H1 (cell line): ENCODE results near the gene TAPBPL. TPM values are rescaled to one million over a fixed set of nuclear protein-coding genes. Genes with fewer than 3 reads are reported as not detected.

ENCODE experiments used
- CTCF ChIA-PET: fragments of 300-600 bp; sonication (Branson Sonifier 250); formaldehyde crosslinking; loops from one replicate; lab custom pipeline; 2021; ENCODE audit not compliant: partially characterized antibody; lab: Charles Lee
- POLR2A ChIA-PET: fragments of 300-600 bp; sonication (Branson Sonifier 250); formaldehyde crosslinking; loops from one replicate; lab custom pipeline; 2021; ENCODE audit warnings: inconsistent platforms; ENCODE audit not compliant: partially characterized antibody; lab: Charles Lee
- DNase-seq, 2 experiments: peaks; one replicate each; pipeline versions ENCODE4 v3.0.0 to v3.0.0-alpha.2; 2010 to 2022; ENCODE audit warnings: low spot score in 2 of 2, low read depth in 1 of 2, mixed read lengths in 1 of 2
- FAIRE-seq: peaks from 2 replicates; lab custom pipeline; 2011; peaks lifted over from hg19 to GRCh38; lab: Jason Lieb, UNC
- H2AFZ ChIP-seq: 2 replicates; pipeline ENCODE4 v1.8.1; 2012; ENCODE audit warnings: low read length, inconsistent platforms
- H2AK5ac ChIP-seq: 2 replicates; pipeline ENCODE4 v1.6.1; 2013; ENCODE audit warnings: low read depth, low read length
- H2BK120ac ChIP-seq: replicated peaks from 2 replicates; pipeline ENCODE3; 2013; ENCODE audit warnings: low read depth, low read length, inconsistent platforms
- H2BK12ac ChIP-seq: 2 replicates; pipeline ENCODE4 v1.6.1; 2013; ENCODE audit warnings: low read depth, low read length
- H2BK15ac ChIP-seq: 2 replicates; pipeline ENCODE4 v1.6.1; 2013; ENCODE audit warnings: low read length
- H2BK20ac ChIP-seq: 2 replicates; pipeline ENCODE4 v1.6.1; 2013; ENCODE audit warnings: low read length
- H2BK5ac ChIP-seq: 2 replicates; pipeline ENCODE4 v1.6.1; 2013; ENCODE audit warnings: low read depth, low read length
- H3K14ac ChIP-seq: 2 replicates; pipeline ENCODE4 v1.6.1; 2013; ENCODE audit warnings: inconsistent platforms; ENCODE audit not compliant: insufficient read length
- H3K18ac ChIP-seq: 2 replicates; pipeline ENCODE4 v1.6.1; 2013; ENCODE audit warnings: low read length; ENCODE audit errors: extremely low read depth
- H3K23ac ChIP-seq: 2 replicates; pipeline ENCODE4 v1.6.1; 2013; ENCODE audit warnings: inconsistent platforms; ENCODE audit not compliant: insufficient read length
- H3K23me2 ChIP-seq: 2 replicates; pipeline ENCODE4 v1.6.1; 2013; ENCODE audit warnings: low read depth, low read length
- H3K27ac ChIP-seq: 2 replicates; pipeline ENCODE4 v1.6.1; 2011; ENCODE audit warnings: low read depth, low read length, inconsistent platforms
- H3K27me3 ChIP-seq, 4 experiments: replicated peaks in 1 of 4; 1 replicate in 1 of 4; 2 replicates in 3 of 4; pipeline versions ENCODE4 v1.6.1 to v1.8.1; 2011 to 2013; ENCODE audit warnings: low read length in 3 of 4, mild to moderate bottlenecking in 3 of 4, inconsistent platforms in 2 of 4, mixed read lengths in 2 of 4, moderate library complexity in 1 of 4; ENCODE audit not compliant: control insufficient read depth in 3 of 4, insufficient read depth in 3 of 4; ENCODE audit errors: extremely low read depth in 1 of 4
- H3K36me3 ChIP-seq, 4 experiments: 2 replicates each; pipeline versions ENCODE4 v1.6.1 to v1.8.1; 2011 to 2013; ENCODE audit warnings: mild to moderate bottlenecking in 4 of 4, low read length in 3 of 4, moderate library complexity in 2 of 4, control low read depth in 1 of 4, inconsistent platforms in 1 of 4; ENCODE audit not compliant: insufficient read depth in 4 of 4, control insufficient read depth in 2 of 4
- H3K4ac ChIP-seq: replicated peaks from 2 replicates; pipeline ENCODE3; 2013; ENCODE audit warnings: low read length, low read depth, mixed read lengths, inconsistent platforms; ENCODE audit not compliant: insufficient read length
- H3K4me1 ChIP-seq, 4 experiments: replicated peaks in 1 of 4; 1 replicate in 1 of 4; 2 replicates in 3 of 4; pipeline versions ENCODE4 v1.6.1 to v1.8.1; 2011 to 2013; ENCODE audit warnings: low read length in 3 of 4, inconsistent platforms in 2 of 4, mixed read lengths in 1 of 4; ENCODE audit not compliant: insufficient read depth in 4 of 4, control insufficient read depth in 3 of 4
- H3K4me2 ChIP-seq, 2 experiments: 2 replicates each; pipeline versions ENCODE4 v1.6.1 to v1.8.1; 2011 to 2013; ENCODE audit warnings: low read depth in 2 of 2, low read length in 2 of 2, control low read depth in 1 of 2, inconsistent platforms in 1 of 2, mild to moderate bottlenecking in 1 of 2; ENCODE audit not compliant: insufficient read depth in 1 of 2
- H3K4me3 ChIP-seq, 4 experiments: fragments of 200-600, 300-600 bp in 1 of 4; sonication (generic), shearing (Covaris generic), sonication (Bioruptor Twin) in 1 of 4; 2 replicates each; pipeline versions ENCODE4 v1.5.1 to v1.8.1; 2011 to 2016; ENCODE audit warnings: low read length in 4 of 4, low read depth in 3 of 4, control low read depth in 2 of 4, inconsistent platforms in 2 of 4, mild to moderate bottlenecking in 2 of 4, mixed read lengths in 1 of 4, moderate library complexity in 1 of 4; ENCODE audit not compliant: insufficient read depth in 2 of 4; ENCODE audit errors: extremely low read depth in 1 of 4
- H3K56ac ChIP-seq: replicated peaks from 2 replicates; pipeline ENCODE3; 2013; ENCODE audit warnings: low read depth, mild to moderate bottlenecking, mixed read lengths, low read length, inconsistent platforms; ENCODE audit not compliant: insufficient read length
- H3K79me1 ChIP-seq: 2 replicates; pipeline ENCODE4 v1.6.1; 2013; ENCODE audit warnings: low read depth, low read length, control low read depth
- H3K79me2 ChIP-seq, 2 experiments: 2 replicates each; pipeline versions ENCODE4 v1.6.1 to v1.8.1; 2012 to 2013; ENCODE audit warnings: low read length in 2 of 2, mild to moderate bottlenecking in 2 of 2, inconsistent platforms in 1 of 2; ENCODE audit not compliant: insufficient read depth in 2 of 2, control insufficient read depth in 1 of 2
- H3K9ac ChIP-seq, 4 experiments: replicated peaks in 1 of 4; 1 replicate in 1 of 4; 2 replicates in 3 of 4; pipeline versions ENCODE4 v1.6.1 to v1.8.1; 2011 to 2013; ENCODE audit warnings: low read depth in 3 of 4, low read length in 3 of 4, control low read depth in 2 of 4, mild to moderate bottlenecking in 2 of 4, moderate library complexity in 2 of 4, inconsistent platforms in 1 of 4; ENCODE audit errors: extremely low read depth in 1 of 4
- H3K9me3 ChIP-seq, 2 experiments: 2 replicates each; pipeline versions ENCODE4 v1.6.1 to v1.8.1; 2012 to 2013; ENCODE audit warnings: mild to moderate bottlenecking in 2 of 2, moderate library complexity in 2 of 2, control low read depth in 1 of 2, inconsistent platforms in 1 of 2, low read depth in 1 of 2, low read length in 1 of 2, mixed read lengths in 1 of 2; ENCODE audit not compliant: insufficient read depth in 2 of 2
- H4K20me1 ChIP-seq, 2 experiments: replicated peaks in 1 of 2; 2 replicates each; pipeline versions ENCODE3 to v1.8.1; 2011 to 2013; ENCODE audit warnings: inconsistent platforms in 2 of 2, low read length in 2 of 2, mild to moderate bottlenecking in 1 of 2; ENCODE audit not compliant: insufficient read depth in 2 of 2, control insufficient read depth in 1 of 2
- H4K5ac ChIP-seq: 2 replicates; pipeline ENCODE4 v1.6.1; 2013; ENCODE audit warnings: low read length, low read depth, mixed read lengths, inconsistent platforms; ENCODE audit not compliant: insufficient read length
- H4K8ac ChIP-seq: 2 replicates; pipeline ENCODE4 v1.8.0; 2013; ENCODE audit warnings: mild to moderate bottlenecking, moderate library complexity, low read length, inconsistent platforms; ENCODE audit not compliant: insufficient read depth; ENCODE audit errors: extremely low read depth
- H4K91ac ChIP-seq: replicated peaks from 2 replicates; pipeline ENCODE3; 2013; ENCODE audit warnings: low read length, mixed read lengths, inconsistent platforms; ENCODE audit not compliant: insufficient read length
- BRCA1 ChIP-seq: IDR thresholded peaks from 2 replicates; pipeline ENCODE4 v1.6.1; 2012; ENCODE audit warnings: low read depth, low read length, improper control_type of control experiment
- MAX ChIP-seq: IDR thresholded peaks from 2 replicates; pipeline ENCODE4 v1.6.1; 2012; ENCODE audit warnings: inconsistent platforms
- TAF7 ChIP-seq: optimal IDR thresholded peaks from 2 replicates; pipeline ENCODE3; 2011; ENCODE audit warnings: low read depth, mild to moderate bottlenecking, inconsistent platforms, low read length, moderate library complexity, borderline replicate concordance
- WGBS, 2 experiments: shearing (Covaris generic) in 1 of 2; methylation state at CpG; one replicate each; pipeline versions ENCODE4 v1.1.6 to v1.1.7; 2013 to 2015; ENCODE audit warnings: low lambda C conversion rate in 2 of 2, mixed read lengths in 2 of 2, inconsistent platforms in 1 of 2, low coverage in 1 of 2, missing lambda C conversion rate in 1 of 2; ENCODE audit not compliant: insufficient replicate concordance in 2 of 2, insufficient coverage in 1 of 2, insufficient read length in 1 of 2; ENCODE audit errors: extremely low coverage in 1 of 2, missing lambda C conversion rate in 1 of 2; 5-methylcytosine and 5-hydroxymethylcytosine counted together
- polyA plus RNA-seq, 7 experiments: library from polyadenylated mRNA; depleted of rRNA in 3 of 7; stranded (reverse) in 5 of 7; unstranded in 2 of 7; fragments of >200 nt in 5 of 7; fragments of 200-250 nt in 2 of 7; gene quantifications; 1 replicate in 5 of 7; 2 replicates in 1 of 7; 4 replicates in 1 of 7; pipeline versions ENCODE4 v1.2.1 to v1.2.3, GENCODE V29; 2011 to 2013; ENCODE audit warnings: missing spikeins in 2 of 7, mixed read lengths in 2 of 7
- total RNA-seq: library from RNA; stranded (reverse); fragmentation: NEBNext Ultra II Directional; extraction: Animal tissue kit (Norgen Biotek cat#: 25700); gene quantifications from 2 replicates; pipeline ENCODE4 v1.2.1, GENCODE V29; 2021

TAPBPL gene
- total and polyA plus RNA-seq, 2 of the 8 experiments (the other 6 are each of a cell fraction or from before 2014, with no cell fraction given) = 0.61 to 1.5 TPM

DNA sequence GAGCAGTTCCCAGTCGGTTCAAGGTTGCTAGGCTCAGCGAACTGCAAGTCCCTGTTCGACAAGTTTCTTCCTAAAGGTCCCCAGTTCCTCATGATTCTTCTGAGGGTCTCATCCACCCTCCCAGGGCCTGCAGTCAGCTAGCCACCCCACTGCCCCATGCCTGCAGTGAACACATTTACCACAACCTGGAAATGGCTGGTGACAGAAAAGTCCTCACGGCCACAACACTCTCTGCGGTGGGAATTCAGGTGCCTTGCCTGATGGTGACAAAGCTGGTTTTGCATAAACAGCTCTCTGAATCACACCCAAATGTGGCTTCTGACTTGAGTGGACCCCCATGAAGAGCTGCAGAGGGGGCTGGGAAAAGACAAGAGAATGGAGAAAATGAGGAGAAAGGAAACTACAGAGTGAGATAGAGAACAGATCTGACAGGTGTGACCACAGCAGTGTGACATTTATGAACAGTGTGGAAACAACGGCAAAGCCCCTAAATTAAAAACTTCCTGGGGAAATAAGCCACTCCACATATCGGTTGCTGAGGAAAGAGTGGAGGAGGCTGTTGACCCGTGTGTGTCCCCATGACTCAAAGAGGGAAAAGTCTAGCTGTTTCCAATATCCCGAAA, 8.4 kb upstream of the TAPBPL start:
- H3K4me1 ChIP-seq = no peaks in the 10 kb centered on the region
- H3K4ac ChIP-seq = no peak overlapping the region
- no peak overlapping the region for H4K91ac ChIP-seq
- no peaks in the 10 kb centered on the region for H3K9me3 ChIP-seq
- no peak overlapping the region for H2AFZ ChIP-seq
- H2BK12ac ChIP-seq = no peak overlapping the region
- H3K14ac ChIP-seq = no peak overlapping the region
- 85% methylated on average over 9 of the region's 9 CpGs; no CpG with 5 or more reads in 1 of the 2 experiments for WGBS, 2 experiments
- 0 out of 2 replicates have a peak overlapping the region, but pooled peaks have one; percentile 21 for H2BK5ac ChIP-seq
- H3K36me3 ChIP-seq = no peaks in the 10 kb centered on the region
- ChIA-PET CTCF (interaction anchor here (1.3 to 5.1 kb wide), 8 partner anchors 9 to 117 kb away, joined by 3 to 42 read pairs (median 10); no protein-coding TSS in a partner anchor), POLR2A (interaction anchor here (0.8 to 4.2 kb wide), 10 partner anchors 8 to 100 kb away, joined by 3 to 22 read pairs (median 5); partner anchors contain the start of genes GAPDH, TAPBPL and VAMP1)
- H3K27ac ChIP-seq = no peak overlapping the region
- no peak overlapping the region for H2BK120ac ChIP-seq
- FAIRE-seq (no peak), DNase-seq (no peak)
- no peak overlapping the region for H3K4me2 ChIP-seq
- H3K56ac ChIP-seq = no peak overlapping the region
- H2BK15ac ChIP-seq = no peak overlapping the region
- H3K79me2 ChIP-seq = no peaks in the 10 kb centered on the region
- no peak overlapping the region for H3K18ac ChIP-seq
- no peaks in the 10 kb centered on the region for H3K23me2 ChIP-seq
- no peak overlapping the region for H2AK5ac ChIP-seq
- no peaks in the 10 kb centered on the region for H4K20me1 ChIP-seq
- H3K27me3 ChIP-seq = no peaks in the 10 kb centered on the region
- no peak overlapping the region for H3K9ac ChIP-seq
- H3K23ac ChIP-seq = no peak overlapping the region
- no peak overlapping the region for H4K5ac ChIP-seq
- no peak overlapping the region for H3K4me3 ChIP-seq
- no peaks in the 10 kb centered on the region for H3K79me1 ChIP-seq
- H4K8ac ChIP-seq = no peak overlapping the region
- H2BK20ac ChIP-seq = no peak overlapping the region
- no peak for TF ChIP-seq TAF7
- no peak for TF ChIP-seq MAX
- no peak for TF ChIP-seq BRCA1
